Neuronal stem cell (in vitro differentiated cells): ENCODE data around the gene TSHR.

ENCODE experiments used
- DNase-seq: peaks from one replicate; pipeline ENCODE4 v3.0.0-alpha.2; 2013; ENCODE audit warnings: low spot score
- H2AFZ ChIP-seq: one replicate; pipeline ENCODE4 v1.6.1; 2013; ENCODE audit warnings: mild to moderate bottlenecking, low read length, inconsistent platforms
- H2AK5ac ChIP-seq: 2 replicates; pipeline ENCODE4 v1.6.1; 2013; ENCODE audit warnings: low read depth, mild to moderate bottlenecking, inconsistent platforms, low read length, moderate library complexity, mixed read lengths
- H2BK120ac ChIP-seq: 2 replicates; pipeline ENCODE4 v1.6.1; 2013; ENCODE audit warnings: low read depth, mild to moderate bottlenecking, inconsistent platforms, low read length, moderate library complexity, mixed read lengths
- H2BK12ac ChIP-seq: one replicate; pipeline ENCODE4 v1.6.1; 2013; ENCODE audit warnings: low read length, inconsistent platforms
- H2BK15ac ChIP-seq: 2 replicates; pipeline ENCODE4 v1.6.1; 2013; ENCODE audit warnings: mild to moderate bottlenecking, low read length, inconsistent platforms, mixed read lengths
- H2BK5ac ChIP-seq: one replicate; pipeline ENCODE4 v1.6.1; 2013; ENCODE audit warnings: inconsistent platforms, mild to moderate bottlenecking, low read length, moderate library complexity
- H3K14ac ChIP-seq: one replicate; pipeline ENCODE4 v1.6.1; 2013; ENCODE audit warnings: low read length, inconsistent platforms
- H3K18ac ChIP-seq: 2 replicates; pipeline ENCODE4 v1.6.1; 2013; ENCODE audit warnings: low read length, inconsistent platforms
- H3K23ac ChIP-seq: 2 replicates; pipeline ENCODE4 v1.6.1; 2013; ENCODE audit warnings: low read depth, mild to moderate bottlenecking, mixed read lengths, low read length, inconsistent platforms; ENCODE audit not compliant: poor library complexity
- H3K27ac ChIP-seq: replicated peaks from 3 replicates; pipeline ENCODE4 v1.5.1; 2013; ENCODE audit warnings: low read length, inconsistent platforms
- H3K27me3 ChIP-seq, 3 experiments: 2 replicates each; pipeline ENCODE4 v1.6.1; 2013; ENCODE audit warnings: low read length in 3 of 3, mild to moderate bottlenecking in 2 of 3, inconsistent platforms in 1 of 3, low read depth in 1 of 3, mixed read lengths in 1 of 3, moderate library complexity in 1 of 3; ENCODE audit not compliant: control insufficient read depth in 3 of 3, insufficient read depth in 3 of 3
- H3K36me3 ChIP-seq, 2 donors: replicated peaks in 1 of 2; 2 replicates each; pipeline ENCODE4 v1.6.1; 2013; ENCODE audit warnings: low read length in 2 of 2; ENCODE audit not compliant: control insufficient read depth in 2 of 2, insufficient read depth in 2 of 2
- H3K4ac ChIP-seq: 2 replicates; pipeline ENCODE4 v1.6.1; 2013; ENCODE audit warnings: inconsistent platforms, mild to moderate bottlenecking, low read length, moderate library complexity
- H3K4me1 ChIP-seq, 2 donors: 1 replicate in 1 of 2; 2 replicates in 1 of 2; pipeline ENCODE4 v1.6.1; 2013; ENCODE audit warnings: low read length in 2 of 2, low read depth in 1 of 2; ENCODE audit not compliant: control insufficient read depth in 2 of 2, insufficient read depth in 1 of 2
- H3K4me2 ChIP-seq: one replicate; pipeline ENCODE4 v1.6.1; 2013; ENCODE audit warnings: mild to moderate bottlenecking, low read length, inconsistent platforms; ENCODE audit not compliant: insufficient read depth, poor library complexity, severe bottlenecking
- H3K4me3 ChIP-seq, 2 donors: 2 replicates each; pipeline ENCODE4 v1.5.1; 2013; ENCODE audit warnings: low read length in 2 of 2, mild to moderate bottlenecking in 2 of 2, inconsistent platforms in 1 of 2, moderate library complexity in 1 of 2
- H3K79me1 ChIP-seq: one replicate; pipeline ENCODE4 v1.6.1; 2013; ENCODE audit warnings: low read depth, mild to moderate bottlenecking, inconsistent platforms, low read length, moderate library complexity
- H3K9ac ChIP-seq: one replicate; pipeline ENCODE4 v1.6.1; 2013; ENCODE audit warnings: mild to moderate bottlenecking, low read depth, low read length, inconsistent platforms; ENCODE audit not compliant: poor library complexity
- H3K9me3 ChIP-seq, 2 donors: replicated peaks in 1 of 2; 2 replicates each; pipeline versions ENCODE3 to v1.6.1; 2013; ENCODE audit warnings: low read length in 2 of 2, mild to moderate bottlenecking in 2 of 2, inconsistent platforms in 1 of 2, low read depth in 1 of 2, mixed read lengths in 1 of 2, moderate library complexity in 1 of 2; ENCODE audit not compliant: control insufficient read depth in 2 of 2, insufficient read depth in 1 of 2
- H4K8ac ChIP-seq: one replicate; pipeline ENCODE4 v1.6.1; 2013; ENCODE audit warnings: low read depth, mild to moderate bottlenecking, inconsistent platforms, low read length, moderate library complexity
- H4K91ac ChIP-seq: one replicate; pipeline ENCODE4 v1.6.1; 2013; ENCODE audit warnings: low read length, low read depth, mild to moderate bottlenecking, inconsistent platforms; ENCODE audit not compliant: poor library complexity
- WGBS, 2 donors: extraction: QIAGEN DNeasy Blood & Tissue Kit; methylation state at CpG; one replicate each; pipeline ENCODE4 v1.1.7; 2013; ENCODE audit warnings: missing lambda C conversion rate in 2 of 2, mixed read lengths in 1 of 2; ENCODE audit not compliant: insufficient read length in 2 of 2, insufficient replicate concordance in 1 of 2; ENCODE audit errors: extremely low coverage in 2 of 2; 5-methylcytosine and 5-hydroxymethylcytosine counted together

The TSHR gene

DNA sequence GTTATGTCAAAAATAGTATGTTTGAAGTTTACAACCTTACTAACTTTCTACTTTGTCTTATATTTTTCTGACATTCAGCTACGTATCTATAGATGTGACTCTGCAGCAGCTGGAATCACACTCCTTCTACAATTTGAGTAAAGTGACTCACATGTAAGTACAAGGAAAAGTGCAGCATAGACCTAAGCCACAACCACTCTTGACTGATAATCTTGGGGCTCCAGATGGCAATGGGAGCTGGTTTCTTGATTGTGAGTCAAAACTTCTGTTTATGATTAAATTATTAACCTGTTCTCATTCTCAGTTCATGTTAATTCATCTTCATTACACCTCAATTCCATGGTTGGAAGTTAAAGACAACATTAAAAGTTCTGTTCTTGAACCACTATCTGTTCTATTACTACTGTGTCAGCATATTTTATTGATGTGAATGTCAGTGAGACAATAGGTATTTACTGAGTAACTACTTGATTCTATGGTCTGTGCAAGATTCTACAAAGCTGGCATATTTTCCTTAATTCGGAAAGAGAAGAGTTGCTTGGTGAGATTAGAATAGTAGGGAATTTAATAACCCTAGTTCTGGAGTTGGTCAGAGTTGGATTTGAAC is 112.9 kb downstream of the TSHR start:
- H3K4ac ChIP-seq, result no peak overlapping the region
- no peaks in the 10 kb centered on the region for H3K9me3 ChIP-seq
- H3K14ac ChIP-seq, result no peak overlapping the region
- DNase-seq, result no peak
- H3K36me3 ChIP-seq, result no peaks in the 10 kb centered on the region
- no peaks in the 10 kb centered on the region for H3K27me3 ChIP-seq
- H4K91ac ChIP-seq, result no peak overlapping the region
- H3K4me1 ChIP-seq, result no peaks in the 10 kb centered on the region
- no peak overlapping the region for H2BK120ac ChIP-seq
- H3K9ac ChIP-seq, result no peak overlapping the region
- no peak overlapping the region for H3K18ac ChIP-seq
- no peak overlapping the region for H3K23ac ChIP-seq
- H2BK12ac ChIP-seq, result no peak overlapping the region
- WGBS, 2 donors, result no CpG with 5 or more reads among the region's 2 CpGs
- no peak overlapping the region for H2AFZ ChIP-seq
- H3K4me3 ChIP-seq, result no peak overlapping the region
- no peak overlapping the region for H3K4me2 ChIP-seq
- no peak overlapping the region for H2AK5ac ChIP-seq
- no peak overlapping the region for H4K8ac ChIP-seq
- H2BK5ac ChIP-seq, result no peak overlapping the region
- no peaks in the 10 kb centered on the region for H3K79me1 ChIP-seq
- no peak overlapping the region for H2BK15ac ChIP-seq
- H3K27ac ChIP-seq, result no peak overlapping the region

DNA sequence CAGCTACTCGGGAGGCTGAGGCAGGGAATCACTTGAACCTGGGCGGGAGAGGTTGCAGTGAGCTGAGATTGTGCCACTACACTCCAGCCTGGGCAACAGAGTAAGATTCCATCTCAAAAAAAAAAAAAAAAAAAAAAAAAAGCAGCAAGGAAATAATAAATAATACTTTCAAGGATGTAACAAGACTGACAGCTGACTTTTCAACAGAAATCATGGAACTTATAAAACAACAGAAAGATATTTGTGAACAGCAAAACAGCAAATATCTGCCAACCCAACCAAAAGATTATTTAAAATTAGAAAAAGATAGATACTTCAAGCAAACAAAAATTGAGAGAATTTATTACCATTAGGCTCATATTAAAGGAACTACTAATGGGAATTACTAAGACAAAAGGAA is 115.1 kb downstream of the TSHR start:
- H2BK5ac ChIP-seq, result no peak overlapping the region
- no CpG with 5 or more reads among the region's 2 CpGs for WGBS, 2 donors

DNA sequence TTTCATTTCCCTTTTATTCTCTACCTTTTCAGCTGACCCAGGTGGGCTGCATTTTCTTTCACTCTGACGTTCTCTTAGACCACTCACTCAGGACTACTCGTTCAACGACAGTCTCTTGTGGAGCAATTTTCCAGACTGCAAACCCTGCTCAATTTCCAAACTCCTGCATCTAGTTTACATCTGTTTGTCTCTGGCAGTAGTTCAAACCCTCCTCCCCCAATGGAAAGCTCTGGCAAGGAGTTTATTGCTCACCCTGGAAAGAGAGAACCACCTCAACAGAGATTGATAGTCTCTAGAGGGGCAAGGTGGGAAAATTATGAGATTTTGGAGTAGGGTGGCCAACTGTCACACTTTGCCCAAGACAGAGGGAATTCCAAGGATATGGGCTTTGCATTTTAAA is 130.2 kb downstream of the TSHR start:
- H3K27me3 ChIP-seq, result no peaks in the 10 kb centered on the region
- no peak overlapping the region for H4K91ac ChIP-seq
- no peak overlapping the region for H3K9ac ChIP-seq
- no peak overlapping the region for H3K23ac ChIP-seq
- no peak overlapping the region for H2BK15ac ChIP-seq
- H3K27ac ChIP-seq, result no peak overlapping the region
- DNase-seq, result no peak
- no peak overlapping the region for H2AK5ac ChIP-seq
- H3K9me3 ChIP-seq, result no peaks in the 10 kb centered on the region
- no peak overlapping the region for H3K4me2 ChIP-seq
- no peaks in the 10 kb centered on the region for H3K79me1 ChIP-seq
- H3K4ac ChIP-seq, result no peak overlapping the region
- no peak overlapping the region for H3K4me3 ChIP-seq
- no peaks in the 10 kb centered on the region for H3K36me3 ChIP-seq
- H2BK5ac ChIP-seq, result no peak overlapping the region
- no peak overlapping the region for H2AFZ ChIP-seq
- no peak overlapping the region for H2BK120ac ChIP-seq
- no peak overlapping the region for H3K14ac ChIP-seq
- no peak overlapping the region for H4K8ac ChIP-seq
- WGBS, 2 donors, result no CpG with 5 or more reads among the region's 3 CpGs
- H3K4me1 ChIP-seq, result peaks cover 3 to 4% of the 10 kb centered on the region in 2 donors
- no peak overlapping the region for H2BK12ac ChIP-seq
- H3K18ac ChIP-seq, result no peak overlapping the region

More for the DNA sequence above, 115.1 kb downstream of the TSHR start:
- Histone ChIP-seq H2BK15ac (no peak overlapping the region), H3K14ac (no peak overlapping the region), H3K4me3 (no peak overlapping the region), H4K91ac (no peak overlapping the region), H3K27me3 (no peaks in the 10 kb centered on the region), H3K79me1 (no peaks in the 10 kb centered on the region), H3K4me1 (no peaks in the 10 kb centered on the region), H2AFZ (no peak overlapping the region), H3K27ac (no peak overlapping the region), H2AK5ac (no peak overlapping the region), H2BK12ac (no peak overlapping the region), H3K4ac (no peak overlapping the region), H3K36me3 (no peaks in the 10 kb centered on the region), H2BK120ac (no peak overlapping the region), H4K8ac (no peak overlapping the region), H3K9ac (no peak overlapping the region), H3K23ac (no peak overlapping the region), H3K18ac (no peak overlapping the region), H3K4me2 (no peak overlapping the region), H3K9me3 (no peaks in the 10 kb centered on the region)
- DNase-seq, result no peak

DNA sequence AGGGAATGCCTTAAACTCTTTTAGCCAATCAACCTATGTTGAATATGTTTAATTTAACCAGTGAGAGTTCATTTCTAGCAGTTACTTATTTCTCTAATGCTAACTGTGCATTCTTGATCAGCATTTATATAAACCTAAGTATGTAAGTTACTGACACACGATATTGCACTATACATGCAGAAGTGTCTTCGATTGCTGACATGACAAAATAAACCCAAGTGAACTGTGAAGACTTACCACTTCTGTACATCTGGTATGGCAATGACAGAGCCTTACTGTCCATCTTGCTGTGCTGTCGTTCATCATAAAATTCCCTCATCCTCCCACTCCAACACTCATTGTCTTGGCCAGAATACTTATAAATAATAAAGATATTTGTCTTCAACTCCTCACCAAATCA is 131.8 kb downstream of the TSHR start:
- DNase-seq, result no peak
- no peak overlapping the region for H2AFZ ChIP-seq
- no peak overlapping the region for H3K23ac ChIP-seq
- H2AK5ac ChIP-seq, result no peak overlapping the region
- no peak overlapping the region for H2BK15ac ChIP-seq
- H3K4me2 ChIP-seq, result no peak overlapping the region
- H4K8ac ChIP-seq, result no peak overlapping the region
- H2BK12ac ChIP-seq, result no peak overlapping the region
- no peak overlapping the region for H3K18ac ChIP-seq
- no peak overlapping the region for H4K91ac ChIP-seq
- no CpG with 5 or more reads among the region's 3 CpGs for WGBS, 2 donors
- H3K27me3 ChIP-seq, result no peaks in the 10 kb centered on the region
- no peaks in the 10 kb centered on the region for H3K36me3 ChIP-seq
- peaks cover 3 to 7% of the 10 kb centered on the region in 2 donors for H3K4me1 ChIP-seq
- H3K14ac ChIP-seq, result no peak overlapping the region
- H3K4me3 ChIP-seq, result no peak overlapping the region
- H3K9me3 ChIP-seq, result no peaks in the 10 kb centered on the region
- no peaks in the 10 kb centered on the region for H3K79me1 ChIP-seq
- no peak overlapping the region for H2BK120ac ChIP-seq
- no peak overlapping the region for H2BK5ac ChIP-seq
- no peak overlapping the region for H3K27ac ChIP-seq
- no peak overlapping the region for H3K4ac ChIP-seq
- H3K9ac ChIP-seq, result no peak overlapping the region
